GM21529 (cell line): ENCODE measurements around the gene GOLGA6L24.
"Not testable (repeated sequence)": the region's sequence is repeated elsewhere in the genome, so short reads cannot be mapped to it uniquely, and the experiment has no call there.

ENCODE experiments used
- ATAC-seq: cut with Tn5 transposase; IDR thresholded peaks from one replicate; pipeline ENCODE4 v1.9.1; 2021; ENCODE audit not compliant: unreplicated experiment

Gene GOLGA6L24

GRCh38 chr15:28357984-28358383, at the start of gene GOLGA6L24:
GOLGA6L24 (minus strand) TSS chr15:28358084; CDS start chr15:28358023, 61 bp downstream.
- not testable (repeated sequence) for ATAC-seq

- not testable (repeated sequence) for ATAC-seq
Measured at GRCh38 chr15:28402774-28403435, 45.0 kb upstream of the GOLGA6L24 start.

- not testable (repeated sequence) for ATAC-seq
Measured at GRCh38 chr15:28396022-28396421, 38.1 kb upstream of the GOLGA6L24 start.

- ATAC-seq = not testable (repeated sequence)
Measured at GRCh38 chr15:28380053-28380452, 22.2 kb upstream of the GOLGA6L24 start.

- not testable (repeated sequence) for ATAC-seq
Measured at GRCh38 chr15:28378364-28378763, 20.5 kb upstream of the GOLGA6L24 start, which contains the start of gene GOLGA8F. GOLGA8F (plus strand) TSS chr15:28378664; CDS start chr15:28378762, 98 bp downstream.

GRCh38 chr15:28365502-28365901, 7.6 kb upstream of the GOLGA6L24 start:
- ATAC-seq = not testable (repeated sequence)

- not testable (repeated sequence) for ATAC-seq
Measured at GRCh38 chr15:28322129-28322588, 35.7 kb downstream of the GOLGA6L24 start, which contains the start of gene HERC2. HERC2 (minus strand) TSS chr15:28322179; CDS start chr15:28321433, 746 bp downstream.

- not testable (repeated sequence) for ATAC-seq
Measured at GRCh38 chr15:28321358-28322078, 36.4 kb downstream of the GOLGA6L24 start.

GRCh38 chr15:28319725-28320124, 38.2 kb downstream of the GOLGA6L24 start:
- not testable (repeated sequence) for ATAC-seq

- not testable (repeated sequence) for ATAC-seq
Measured at GRCh38 chr15:28318828-28319227, 39.1 kb downstream of the GOLGA6L24 start.

GRCh38 chr15:28318122-28318521, 39.8 kb downstream of the GOLGA6L24 start:
- ATAC-seq = not testable (repeated sequence)

GRCh38 chr15:28316958-28317357, 40.9 kb downstream of the GOLGA6L24 start:
- ATAC-seq = not testable (repeated sequence)

GRCh38 chr15:28310454-28310853, 47.4 kb downstream of the GOLGA6L24 start:
- not testable (repeated sequence) for ATAC-seq

- ATAC-seq = not testable (repeated sequence)
Measured at GRCh38 chr15:28308718-28309117, 49.2 kb downstream of the GOLGA6L24 start.
